Right cardiac atrium (tissue), 5 donors: ENCODE results near the gene PNMA8A. TPM values are rescaled to one million over a fixed set of nuclear protein-coding genes. Genes with fewer than 3 reads are reported as not detected.

Source experiments
- ATAC-seq, 2 donors: fragments of 200-7000 bp; cut with Tn5 transposase; one replicate each; pipeline versions ENCODE4 v1.8.0 to v1.9.1; 2020; ENCODE audit warnings: moderate library complexity in 2 of 2, mild to moderate bottlenecking in 1 of 2
- DNase-seq, 3 donors: peaks; one replicate each; pipeline ENCODE4 v3.0.0-alpha.2; 2020
- H3K27ac ChIP-seq: one replicate; pipeline ENCODE4 v1.5.1; 2013; ENCODE audit warnings: mild to moderate bottlenecking, low read length, control low read depth, moderate library complexity
- H3K27me3 ChIP-seq: one replicate; pipeline ENCODE4 v1.6.1; 2013; ENCODE audit not compliant: control insufficient read depth, insufficient read depth
- H3K4me1 ChIP-seq: one replicate; pipeline ENCODE4 v1.6.1; 2013; ENCODE audit warnings: low read length; ENCODE audit not compliant: control insufficient read depth, insufficient read depth
- H3K4me3 ChIP-seq: one replicate; pipeline ENCODE4 v1.5.1; 2013; ENCODE audit warnings: low read length, control low read depth
- H3K9me3 ChIP-seq: one replicate; pipeline ENCODE4 v1.6.1; 2013; ENCODE audit warnings: low read length; ENCODE audit not compliant: control insufficient read depth
- WGBS: extraction: QIAGEN DNeasy Blood & Tissue Kit; methylation state at CpG from one replicate; pipeline ENCODE4 v1.1.7; 2013; 5-methylcytosine and 5-hydroxymethylcytosine counted together
- intact Hi-C, 4 donors: fragments of 100-400 bp; cut with DNase I; formaldehyde crosslinking; loops; one replicate each; pipeline versions ENCODE4 v1.11.0 to v1.14.0; 2022 to 2023
- polyA plus RNA-seq: library from polyadenylated mRNA; stranded (reverse); fragments of 200-250 nt; gene quantifications from one replicate; pipeline ENCODE4 v1.2.3, GENCODE V29; 2013
- total RNA-seq, 4 donors: library from RNA; stranded (reverse); fragmentation: NEBNext Ultra II Directional; extraction: Animal tissue kit (Norgen Biotek cat#: 25700); gene quantifications; one replicate each; pipeline ENCODE4 v1.2.1, GENCODE V29; 2021
- donor health status: healthy with polysubstance abuse.
- donor health status: DM: no; HTN: yes; CAD: no.
- donor health status: DM: no; HTN: no; CAD: no.
- donor health status: DM: no; HTN: yes; CAD: no; lungs with severe emphysema.
- donor health status: DM: yes; HTN: yes; CAD: no.

The PNMA8A gene
- total and polyA plus RNA-seq, 5 donors = 10.7 to 29.8 (median 25.5) TPM

DNA sequence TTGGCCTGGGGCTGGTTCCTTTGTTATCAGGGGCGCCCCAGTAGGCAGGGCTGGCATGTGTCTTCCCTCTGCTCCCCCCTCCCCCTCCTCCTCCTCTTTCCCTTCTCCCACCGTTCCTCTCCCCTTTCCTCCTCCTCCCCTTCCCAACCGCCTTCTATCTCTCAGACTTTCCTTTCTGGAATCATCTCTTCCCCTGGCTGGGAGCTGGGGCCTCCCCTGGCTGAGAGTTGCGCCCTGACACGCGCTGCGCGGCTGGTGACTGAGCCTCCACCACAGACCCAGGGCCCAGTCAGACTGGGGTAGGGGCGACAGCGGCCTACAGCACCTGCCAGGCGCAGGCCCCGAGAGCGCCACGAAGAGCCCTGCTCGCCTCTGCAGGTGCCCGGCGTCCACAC, 21.5 kb upstream of the PNMA8A start:
- DNase-seq = no peak
- ATAC-seq = peak; percentile 1 to 5
- WGBS = 34% methylated on average over 17 of the region's 17 CpGs
- H3K27ac ChIP-seq = no peak overlapping the region
- no peaks in the 10 kb centered on the region for H3K9me3 ChIP-seq
- no peaks in the 10 kb centered on the region for H3K27me3 ChIP-seq
- intact Hi-C loops = no loop called here
- peak overlapping the region; percentile 54 for H3K4me3 ChIP-seq
- peaks cover 5% of the 10 kb centered on the region for H3K4me1 ChIP-seq

GRCh38 chr19:46491975-46492682, 20.8 kb upstream of the PNMA8A start:
- intact Hi-C loops = no loop called here
- Histone ChIP-seq H3K9me3 (no peaks in the 10 kb centered on the region), H3K27me3 (no peaks in the 10 kb centered on the region), H3K4me1 (peaks cover 5% of the 10 kb centered on the region), H3K27ac (no peak overlapping the region), H3K4me3 (no peak overlapping the region)
- no peak for DNase-seq
- WGBS = 69% methylated on average over 18 of the region's 18 CpGs
- no peak for ATAC-seq

- no peak for ATAC-seq
- DNase-seq = no peak
- 83% methylated on average over 9 of the region's 9 CpGs for WGBS
- Histone ChIP-seq H3K27ac (no peak overlapping the region), H3K4me1 (peaks cover 5% of the 10 kb centered on the region), H3K4me3 (no peak overlapping the region), H3K27me3 (no peaks in the 10 kb centered on the region), H3K9me3 (no peaks in the 10 kb centered on the region)
- intact Hi-C loops = no loop called here
These were observed 19.4 kb upstream of the PNMA8A start for GRCh38 chr19:46490774-46491173.

DNA sequence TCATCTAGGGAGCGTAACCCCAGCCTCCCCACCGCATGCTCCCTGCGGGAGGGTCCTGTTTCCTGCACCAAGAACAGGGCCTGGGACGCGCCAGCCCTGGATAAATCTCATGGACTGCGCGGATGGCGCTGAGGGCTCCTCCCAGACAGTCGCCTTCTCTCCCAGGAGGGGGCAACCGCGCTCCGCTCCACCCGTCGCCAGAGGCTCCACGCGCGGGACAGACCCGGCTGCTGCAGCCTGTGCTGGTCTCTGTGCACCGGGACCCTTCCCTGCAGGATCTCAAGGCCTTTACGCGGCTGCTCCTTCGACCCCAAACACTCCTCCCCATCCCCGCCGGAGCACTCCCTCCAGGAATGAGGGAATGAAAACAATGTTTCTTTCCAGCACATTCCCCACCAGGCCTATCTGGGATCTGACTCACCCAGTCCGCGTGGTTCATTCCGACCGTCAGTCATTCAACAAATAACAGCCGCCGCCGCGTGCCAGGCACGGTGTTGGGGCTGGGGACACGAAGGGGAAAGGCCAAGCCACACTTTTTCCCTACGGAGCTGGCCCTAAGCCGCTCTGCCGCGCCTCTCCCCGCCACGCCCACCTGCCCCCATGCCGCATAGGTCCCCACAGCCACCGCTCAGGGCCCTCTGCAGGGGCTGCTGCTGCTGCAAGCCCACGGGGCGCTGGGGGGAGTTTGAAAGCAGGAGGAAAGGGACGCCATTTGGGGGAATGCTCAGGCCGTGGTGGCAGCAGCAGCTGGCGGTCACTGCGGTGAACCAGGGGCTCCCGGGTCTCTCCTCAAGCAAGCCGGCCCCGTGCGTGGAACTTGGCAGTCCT, 18.3 kb upstream of the PNMA8A start:
- H3K4me1 ChIP-seq = peaks cover 5% of the 10 kb centered on the region
- peak; percentile 61 to 64 for ATAC-seq
- H3K9me3 ChIP-seq = no peaks in the 10 kb centered on the region
- 7% methylated on average over 52 of the region's 52 CpGs for WGBS
- H3K4me3 ChIP-seq = peak overlapping the region; percentile 2
- peak; percentile 68 to 88 (median 86) for DNase-seq
- no peaks in the 10 kb centered on the region for H3K27me3 ChIP-seq
- intact Hi-C loops = loop anchor here (2.0 to 10.0 kb wide), 5 partner anchors 87 to 205 kb away; no protein-coding TSS in a partner anchor
- H3K27ac ChIP-seq = no peak overlapping the region

DNA sequence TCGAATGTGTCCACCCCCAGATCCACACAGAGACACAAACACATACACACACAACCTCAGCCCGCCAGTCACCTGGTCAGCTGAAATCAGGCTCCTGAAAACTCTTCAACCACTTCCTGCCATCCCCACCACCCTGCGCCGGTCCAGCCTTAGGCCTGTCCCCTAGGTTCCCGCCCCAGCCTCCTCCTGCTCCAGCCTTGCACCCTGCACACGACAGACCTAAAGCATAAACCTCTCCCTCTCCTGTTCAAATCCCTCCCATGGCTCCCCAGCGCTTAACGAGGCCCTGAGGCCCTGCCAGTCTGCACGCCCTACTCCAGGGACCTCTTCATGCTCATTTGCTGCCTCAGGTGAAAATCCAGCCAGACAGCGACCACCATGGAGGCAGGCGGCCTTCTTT, 17.2 kb upstream of the PNMA8A start:
- Histone ChIP-seq H3K4me3 (no peak overlapping the region), H3K27ac (no peak overlapping the region), H3K4me1 (peaks cover 5% of the 10 kb centered on the region), H3K27me3 (no peaks in the 10 kb centered on the region), H3K9me3 (no peaks in the 10 kb centered on the region)
- intact Hi-C loops = loop anchor here (2.0 to 10.0 kb wide), 5 partner anchors 86 to 204 kb away; no protein-coding TSS in a partner anchor
- 60% methylated on average over 11 of the region's 11 CpGs for WGBS
- DNase-seq (no peak), ATAC-seq (no peak)

GRCh38 chr19:46487802-46488445, 16.6 kb upstream of the PNMA8A start:
- intact Hi-C loops = loop anchor here (2.0 to 10.0 kb wide), 5 partner anchors 85 to 203 kb away; no protein-coding TSS in a partner anchor
- Histone ChIP-seq H3K27ac (no peak overlapping the region), H3K4me1 (peaks cover 5% of the 10 kb centered on the region), H3K9me3 (no peaks in the 10 kb centered on the region), H3K27me3 (no peaks in the 10 kb centered on the region), H3K4me3 (peak overlapping the region; percentile 50)
- WGBS = 6% methylated on average over 38 of the region's 38 CpGs
- ATAC-seq (peak; percentile 62 to 74), DNase-seq (peak; percentile 79 to 92 (median 92))

GRCh38 chr19:46487178-46487801, 15.9 kb upstream of the PNMA8A start:
- intact Hi-C loops = loop anchor here in 3 of 4 donors (2.0 to 10.0 kb wide), 3 partner anchors 84 to 202 kb away; no protein-coding TSS in a partner anchor
- WGBS = 6% methylated on average over 19 of the region's 19 CpGs
- no peak overlapping the region for H3K27ac ChIP-seq
- H3K4me1 ChIP-seq = peaks cover 5% of the 10 kb centered on the region
- DNase-seq (peak in 1 of 3 donors; percentile 55), ATAC-seq (peak in 1 of 2 donors; percentile 10)
- no peaks in the 10 kb centered on the region for H3K27me3 ChIP-seq
- H3K9me3 ChIP-seq = no peaks in the 10 kb centered on the region
- peak overlapping the region; percentile 50 for H3K4me3 ChIP-seq

- no peaks in the 10 kb centered on the region for H3K9me3 ChIP-seq
- no peak overlapping the region for H3K4me3 ChIP-seq
- intact Hi-C loops = loop anchor here in 3 of 4 donors (2.0 to 10.0 kb wide), 3 partner anchors 84 to 202 kb away; no protein-coding TSS in a partner anchor
- no peaks in the 10 kb centered on the region for H3K27me3 ChIP-seq
- ATAC-seq (no peak), DNase-seq (no peak)
- 89% methylated on average over 3 of the region's 3 CpGs for WGBS
- peaks cover 5% of the 10 kb centered on the region for H3K4me1 ChIP-seq
- H3K27ac ChIP-seq = no peak overlapping the region
These were observed 15.0 kb upstream of the PNMA8A start for GRCh38 chr19:46486358-46486757.

DNA sequence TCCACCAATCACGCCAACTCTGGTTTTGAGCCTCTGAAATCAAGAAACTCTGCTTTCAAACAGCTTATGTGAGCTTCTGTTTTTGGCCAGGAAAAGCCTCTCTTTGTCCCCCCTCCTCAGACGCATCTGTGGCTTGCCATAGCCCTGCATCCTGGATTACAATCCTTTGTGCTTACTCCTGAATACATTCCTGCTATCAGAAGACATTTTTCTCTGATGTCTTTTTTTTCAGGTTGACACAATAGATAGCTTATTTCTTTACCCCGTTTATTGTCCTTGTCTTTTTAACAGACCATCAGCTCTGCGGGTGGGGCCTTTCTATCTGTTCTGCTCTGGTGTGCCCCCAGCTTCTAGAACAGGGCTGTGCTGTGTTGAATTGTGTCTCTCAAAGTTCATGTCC, 13.3 kb upstream of the PNMA8A start:
- no peaks in the 10 kb centered on the region for H3K27me3 ChIP-seq
- WGBS = 65% methylated on average over 4 of the region's 4 CpGs

DNA sequence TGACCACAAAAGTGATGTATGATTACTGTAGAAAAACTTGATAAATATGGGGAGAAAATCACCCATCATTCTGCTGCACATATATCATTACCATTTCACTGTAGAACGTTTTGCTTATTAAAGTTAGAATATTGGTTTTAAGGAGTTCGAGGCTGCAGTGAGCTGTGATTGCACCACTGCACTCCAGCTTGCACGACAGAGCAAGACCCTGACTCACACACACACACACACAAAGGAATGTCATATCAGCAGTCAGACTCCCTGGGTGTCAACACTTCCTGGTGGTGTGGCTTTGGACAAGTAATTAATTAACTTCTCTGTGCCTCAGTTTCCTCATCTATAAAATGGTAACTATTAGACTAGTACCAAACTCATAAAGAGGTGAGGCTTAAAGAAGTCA, 11.3 kb upstream of the PNMA8A start:
- intact Hi-C loops = loop anchor here in 2 of 4 donors (5.0 to 10.0 kb wide), 2 partner anchors 35 to 198 kb away; no protein-coding TSS in a partner anchor
- DNase-seq (no peak), ATAC-seq (no peak)
- WGBS = 36% methylated on average over 3 of the region's 3 CpGs
- Histone ChIP-seq H3K4me1 (no peaks in the 10 kb centered on the region), H3K27ac (no peak overlapping the region), H3K9me3 (no peaks in the 10 kb centered on the region), H3K27me3 (no peaks in the 10 kb centered on the region), H3K4me3 (no peak overlapping the region)

More for the DNA sequence above, 13.3 kb upstream of the PNMA8A start:
- DNase-seq = no peak
- Histone ChIP-seq H3K4me3 (no peak overlapping the region), H3K9me3 (no peaks in the 10 kb centered on the region), H3K27ac (no peak overlapping the region), H3K4me1 (no peaks in the 10 kb centered on the region)
- ATAC-seq = no peak
- intact Hi-C loops = loop anchor here in 2 of 4 donors (5.0 to 10.0 kb wide), 3 partner anchors 37 to 200 kb away; no protein-coding TSS in a partner anchor
